HCT116 (cell line): ENCODE measurements around the gene ANKRD6. TPM values are rescaled to one million over a fixed set of nuclear protein-coding genes. Genes with fewer than 3 reads are reported as not detected.

Source experiments
- ATAC-seq: fragments of 200-7000 bp; cut with Tn5 transposase; 2 replicates; pipeline ENCODE4 v1.9.1; 2020; ENCODE audit warnings: mild to moderate bottlenecking, moderate library complexity
- BruUV-seq: library from RNA; stranded (reverse); fragments of 400-500 nt; replicated peaks from 2 replicates; lab custom pipeline; 2021; lab: Mats Ljungman, UMichigan
- CTCF ChIA-PET: fragments of 300-600 bp; sonication (Branson Sonifier 250); formaldehyde crosslinking; loops from one replicate; lab custom pipeline; 2021; ENCODE audit warnings: antibody characterized with exemption; lab: Charles Lee
- POLR2A ChIA-PET: fragments of 300-600, 350-600 bp; sonication (Branson Sonifier 250); formaldehyde crosslinking; loops from one replicate; lab custom pipeline; 2021; ENCODE audit warnings: antibody characterized with exemption; lab: Charles Lee
- RAD21 ChIA-PET, 2 experiments: fragments of 300-600 bp; sonication (Branson Sonifier 250); formaldehyde crosslinking; loops; one replicate each; lab custom pipeline; 2023; ENCODE audit warnings: low total read pairs in 2 of 2; ENCODE audit not compliant: uncharacterized antibody in 2 of 2, unreplicated experiment in 2 of 2, low non-redundant PET in 1 of 2; lab: Charles Lee
- DNase-seq: peaks from one replicate; pipeline ENCODE4 v3.0.0-alpha.2; 2010; ENCODE audit warnings: low read depth, low spot score
- H2AFZ ChIP-seq: fragments of 200-600 bp; shearing (Covaris generic), sonication (generic); 2 replicates; pipeline ENCODE4 v1.6.1; 2017; ENCODE audit warnings: low read depth, mixed run types, mixed read lengths, antibody characterized with exemption, low read length; ENCODE audit not compliant: poor library complexity, severe bottlenecking
- H3K27ac ChIP-seq: 2 replicates; pipeline ENCODE4 v1.5.1; 2012; ENCODE audit warnings: low read depth, low read length
- H3K27me3 ChIP-seq: fragments of 200-600 bp; sonication (generic); 2 replicates; pipeline ENCODE4 v1.6.1; 2016; ENCODE audit warnings: mixed run types, low read length, mixed read lengths; ENCODE audit not compliant: insufficient read depth
- H3K36me3 ChIP-seq, 2 experiments: fragments of 200-500 bp in 1 of 2; fragments of 200-600 bp in 1 of 2; sonication (Bioruptor generic) in 1 of 2; sonication (generic) in 1 of 2; 2 replicates each; pipeline versions ENCODE4 v1.5.1 to v1.6.1; 2014 to 2016; ENCODE audit warnings: low read length in 2 of 2, inconsistent platforms in 1 of 2, mixed read lengths in 1 of 2, mixed run types in 1 of 2; ENCODE audit not compliant: insufficient read depth in 2 of 2, control insufficient read depth in 1 of 2
- H3K4me1 ChIP-seq, 2 experiments: fragments of 200-600 bp in 1 of 2; sonication (generic) in 1 of 2; 2 replicates each; pipeline versions ENCODE4 v1.5.1 to v1.6.1; 2012 to 2017; ENCODE audit warnings: low read length in 2 of 2, inconsistent platforms in 1 of 2, mild to moderate bottlenecking in 1 of 2, mixed read lengths in 1 of 2, mixed run types in 1 of 2, moderate library complexity in 1 of 2; ENCODE audit not compliant: insufficient read depth in 2 of 2, control insufficient read depth in 1 of 2
- H3K4me2 ChIP-seq: fragments of 200-600 bp; sonication (generic); 2 replicates; pipeline ENCODE4 v1.6.1; 2017; ENCODE audit warnings: mixed run types, low read length, mixed read lengths
- H3K4me3 ChIP-seq, 2 experiments: fragments of 200-600 bp in 1 of 2; sonication (generic) in 1 of 2; replicated peaks in 1 of 2; 2 replicates each; pipeline ENCODE4 v1.5.1; 2011 to 2016; ENCODE audit warnings: low read length in 2 of 2, control low read depth in 1 of 2, low read depth in 1 of 2, mild to moderate bottlenecking in 1 of 2, mixed read lengths in 1 of 2, mixed run types in 1 of 2
- H3K79me2 ChIP-seq: fragments of 200-600 bp; sonication (generic); 2 replicates; pipeline ENCODE4 v1.6.1; 2017; ENCODE audit warnings: mild to moderate bottlenecking, mixed run types, low read length, moderate library complexity, mixed read lengths; ENCODE audit not compliant: insufficient read depth
- H3K9ac ChIP-seq: fragments of 200-600 bp; sonication (generic); 2 replicates; pipeline ENCODE4 v1.6.1; 2016; ENCODE audit warnings: low read length, mixed read lengths
- H3K9me2 ChIP-seq: fragments of 200-600 bp; sonication (generic), shearing (Covaris generic); 2 replicates; pipeline ENCODE4 v1.6.1; 2017; ENCODE audit warnings: mixed run types, mild to moderate bottlenecking, moderate library complexity; ENCODE audit not compliant: insufficient read depth
- H3K9me3 ChIP-seq, 2 experiments: fragments of 200-500 bp in 1 of 2; fragments of 200-600 bp in 1 of 2; sonication (Bioruptor generic) in 1 of 2; sonication (generic) in 1 of 2; 2 replicates each; pipeline ENCODE4 v1.6.1; 2014 to 2017; ENCODE audit warnings: low read length in 2 of 2, mixed read lengths in 2 of 2, inconsistent platforms in 1 of 2, low read depth in 1 of 2, mild to moderate bottlenecking in 1 of 2, mixed run types in 1 of 2, moderate library complexity in 1 of 2; ENCODE audit not compliant: control insufficient read depth in 1 of 2, insufficient read depth in 1 of 2
- H4K20me1 ChIP-seq: fragments of 200-600 bp; sonication (generic), shearing (Covaris generic); 2 replicates; pipeline ENCODE4 v1.6.1; 2017; ENCODE audit warnings: mixed run types, mild to moderate bottlenecking, moderate library complexity; ENCODE audit not compliant: insufficient read depth
- CEBPB ChIP-seq: IDR thresholded peaks from 2 replicates; pipeline ENCODE4 v1.6.1; 2012; ENCODE audit warnings: low read depth
- ELF1 ChIP-seq: IDR thresholded peaks from 2 replicates; pipeline ENCODE4 v1.6.1; 2012; ENCODE audit warnings: low read depth, borderline replicate concordance
- EZH2 ChIP-seq: fragments of 200-600 bp; sonication (generic); IDR thresholded peaks from 2 replicates; pipeline ENCODE4 v1.6.1; 2017; ENCODE audit warnings: antibody characterized with exemption, mixed run types
- EZH2phosphoT487 ChIP-seq: fragments of 200-600 bp; IDR thresholded peaks from 2 replicates; pipeline ENCODE4 v1.6.1; 2018; ENCODE audit warnings: antibody characterized with exemption, borderline replicate concordance
- JUND ChIP-seq: IDR thresholded peaks from 2 replicates; pipeline ENCODE4 v1.6.1; 2012
- POLR2AphosphoS5 ChIP-seq: IDR thresholded peaks from 2 replicates; pipeline ENCODE4 v1.6.1; 2011; ENCODE audit warnings: mild to moderate bottlenecking, low read depth, low read length, moderate library complexity
- RAD21 ChIP-seq: IDR thresholded peaks from 2 replicates; pipeline ENCODE4 v1.6.1; 2012; ENCODE audit warnings: low read depth, mild to moderate bottlenecking
- SIN3A ChIP-seq: IDR thresholded peaks from 2 replicates; pipeline ENCODE4 v1.6.1; 2012; ENCODE audit warnings: low read depth
- SP1 ChIP-seq: IDR thresholded peaks from 2 replicates; pipeline ENCODE4 v1.6.1; 2012; ENCODE audit warnings: low read depth
- SRF ChIP-seq: IDR thresholded peaks from 2 replicates; pipeline ENCODE4 v1.6.1; 2012; ENCODE audit warnings: low read depth
- TCF7L2 ChIP-seq: IDR thresholded peaks from 2 replicates; pipeline ENCODE4 v1.7.0; 2011; ENCODE audit warnings: borderline replicate concordance, inconsistent platforms; ENCODE audit not compliant: insufficient read depth, insufficient read length; ENCODE audit errors: extremely low read depth
- ZFX ChIP-seq: fragments of 450-650 bp; IDR thresholded peaks from 2 replicates; pipeline ENCODE4 v1.6.1; 2017
- ZNF274 ChIP-seq: fragments of 200-500 bp; sonication (Bioruptor generic); IDR thresholded peaks from 2 replicates; pipeline ENCODE4 v1.6.1; 2014; ENCODE audit warnings: mild to moderate bottlenecking, low read depth, low read length, inconsistent platforms
- intact Hi-C: fragments of 100-400 bp; cut with micrococcal nuclease; formaldehyde crosslinking; loops from 2 replicates; pipeline ENCODE4 v1.10.0; 2022
- total RNA-seq: library from RNA; stranded (reverse); gene quantifications from one replicate; pipeline ENCODE4 v1.2.1, GENCODE V29; 2021; ENCODE audit not compliant: unreplicated experiment
- TF ChIP-seq, protein P1 (sequence below): IDR thresholded peaks from 2 replicates; pipeline ENCODE4 v1.6.1; 2012; ENCODE audit warnings: low read depth
- TF ChIP-seq, protein P2 (sequence below): IDR thresholded peaks from 2 replicates; pipeline ENCODE4 v1.6.1; 2012
- TF ChIP-seq, protein P3 (sequence below): IDR thresholded peaks from 2 replicates; pipeline ENCODE4 v1.6.1; 2011; ENCODE audit warnings: mild to moderate bottlenecking, low read length, moderate library complexity; ENCODE audit not compliant: insufficient replicate concordance; ENCODE audit errors: extremely low read depth
- TF ChIP-seq, protein P4 (sequence below), 3 experiments: fragments of 200-600 bp in 1 of 3; sonication (generic) in 1 of 3; IDR thresholded peaks in 2 of 3; conservative IDR thresholded peaks in 1 of 3; 2 replicates each; pipeline ENCODE4 v1.5.1; 2012 to 2017; ENCODE audit warnings: low read depth in 2 of 3, low read length in 2 of 3, antibody characterized with exemption in 1 of 3, borderline replicate concordance in 1 of 3, control low read depth in 1 of 3, mild to moderate bottlenecking in 1 of 3, mixed read lengths in 1 of 3, mixed run types in 1 of 3, moderate library complexity in 1 of 3; ENCODE audit not compliant: insufficient read depth in 1 of 3
- TF ChIP-seq, protein P5 (sequence below): IDR thresholded peaks from 2 replicates; pipeline ENCODE4 v1.6.1; 2012

ANKRD6 gene
- total RNA-seq, 1 experiment from 2014 or later, result 9.9 TPM

DNA sequence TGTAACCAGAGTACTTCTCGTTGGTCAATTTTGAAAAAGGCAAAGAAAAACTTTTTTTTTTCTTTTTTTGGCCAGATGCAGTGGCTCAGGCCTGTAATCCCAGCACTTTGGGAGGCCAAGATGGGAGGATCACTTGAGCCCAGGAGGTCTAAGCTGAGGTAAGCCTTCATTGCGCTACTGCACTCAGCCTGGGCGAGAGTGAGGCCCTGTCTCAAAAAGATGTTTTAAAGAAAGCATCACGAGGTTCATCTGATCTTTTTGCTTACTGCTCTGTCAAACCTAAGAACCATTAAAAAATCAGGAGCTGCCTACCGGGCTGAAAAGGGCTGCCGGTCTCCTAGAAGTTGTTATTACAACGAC is 205.0 kb downstream of the ANKRD6 start:
- Histone ChIP-seq H3K4me1 (peaks cover 6 to 16% of the 10 kb centered on the region in 2 experiments; a peak in 3 of 4 replicates), H4K20me1 (no peaks in the 10 kb centered on the region), H3K27me3 (no peaks in the 10 kb centered on the region), H3K9me3 (no peaks in the 10 kb centered on the region), H3K4me3 (peak overlapping the region; percentile 56 to 77), H3K4me2 (peak overlapping the region; percentile 81), H2AFZ (peak overlapping the region; percentile 77), H3K79me2 (peaks cover 24% of the 10 kb centered on the region), H3K9me2 (no peaks in the 10 kb centered on the region), H3K36me3 (peaks cover 5 to 11% of the 10 kb centered on the region in 2 experiments; a peak in 2 of 4 replicates), H3K27ac (peak overlapping the region; percentile 68), H3K9ac (peak overlapping the region; percentile 75)
- no peak for TF ChIP-seq ZNF274
- no peak for TF ChIP-seq SRF
- no peak for TF ChIP-seq JUND
- TF ChIP-seq, protein P1, sequence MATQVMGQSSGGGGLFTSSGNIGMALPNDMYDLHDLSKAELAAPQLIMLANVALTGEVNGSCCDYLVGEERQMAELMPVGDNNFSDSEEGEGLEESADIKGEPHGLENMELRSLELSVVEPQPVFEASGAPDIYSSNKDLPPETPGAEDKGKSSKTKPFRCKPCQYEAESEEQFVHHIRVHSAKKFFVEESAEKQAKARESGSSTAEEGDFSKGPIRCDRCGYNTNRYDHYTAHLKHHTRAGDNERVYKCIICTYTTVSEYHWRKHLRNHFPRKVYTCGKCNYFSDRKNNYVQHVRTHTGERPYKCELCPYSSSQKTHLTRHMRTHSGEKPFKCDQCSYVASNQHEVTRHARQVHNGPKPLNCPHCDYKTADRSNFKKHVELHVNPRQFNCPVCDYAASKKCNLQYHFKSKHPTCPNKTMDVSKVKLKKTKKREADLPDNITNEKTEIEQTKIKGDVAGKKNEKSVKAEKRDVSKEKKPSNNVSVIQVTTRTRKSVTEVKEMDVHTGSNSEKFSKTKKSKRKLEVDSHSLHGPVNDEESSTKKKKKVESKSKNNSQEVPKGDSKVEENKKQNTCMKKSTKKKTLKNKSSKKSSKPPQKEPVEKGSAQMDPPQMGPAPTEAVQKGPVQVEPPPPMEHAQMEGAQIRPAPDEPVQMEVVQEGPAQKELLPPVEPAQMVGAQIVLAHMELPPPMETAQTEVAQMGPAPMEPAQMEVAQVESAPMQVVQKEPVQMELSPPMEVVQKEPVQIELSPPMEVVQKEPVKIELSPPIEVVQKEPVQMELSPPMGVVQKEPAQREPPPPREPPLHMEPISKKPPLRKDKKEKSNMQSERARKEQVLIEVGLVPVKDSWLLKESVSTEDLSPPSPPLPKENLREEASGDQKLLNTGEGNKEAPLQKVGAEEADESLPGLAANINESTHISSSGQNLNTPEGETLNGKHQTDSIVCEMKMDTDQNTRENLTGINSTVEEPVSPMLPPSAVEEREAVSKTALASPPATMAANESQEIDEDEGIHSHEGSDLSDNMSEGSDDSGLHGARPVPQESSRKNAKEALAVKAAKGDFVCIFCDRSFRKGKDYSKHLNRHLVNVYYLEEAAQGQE, result no peak
- TF ChIP-seq, protein P2, sequence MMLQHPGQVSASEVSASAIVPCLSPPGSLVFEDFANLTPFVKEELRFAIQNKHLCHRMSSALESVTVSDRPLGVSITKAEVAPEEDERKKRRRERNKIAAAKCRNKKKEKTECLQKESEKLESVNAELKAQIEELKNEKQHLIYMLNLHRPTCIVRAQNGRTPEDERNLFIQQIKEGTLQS, result no peak
- no peak for TF ChIP-seq POLR2AphosphoS5
- no peak for TF ChIP-seq CEBPB
- TF ChIP-seq, protein P3, sequence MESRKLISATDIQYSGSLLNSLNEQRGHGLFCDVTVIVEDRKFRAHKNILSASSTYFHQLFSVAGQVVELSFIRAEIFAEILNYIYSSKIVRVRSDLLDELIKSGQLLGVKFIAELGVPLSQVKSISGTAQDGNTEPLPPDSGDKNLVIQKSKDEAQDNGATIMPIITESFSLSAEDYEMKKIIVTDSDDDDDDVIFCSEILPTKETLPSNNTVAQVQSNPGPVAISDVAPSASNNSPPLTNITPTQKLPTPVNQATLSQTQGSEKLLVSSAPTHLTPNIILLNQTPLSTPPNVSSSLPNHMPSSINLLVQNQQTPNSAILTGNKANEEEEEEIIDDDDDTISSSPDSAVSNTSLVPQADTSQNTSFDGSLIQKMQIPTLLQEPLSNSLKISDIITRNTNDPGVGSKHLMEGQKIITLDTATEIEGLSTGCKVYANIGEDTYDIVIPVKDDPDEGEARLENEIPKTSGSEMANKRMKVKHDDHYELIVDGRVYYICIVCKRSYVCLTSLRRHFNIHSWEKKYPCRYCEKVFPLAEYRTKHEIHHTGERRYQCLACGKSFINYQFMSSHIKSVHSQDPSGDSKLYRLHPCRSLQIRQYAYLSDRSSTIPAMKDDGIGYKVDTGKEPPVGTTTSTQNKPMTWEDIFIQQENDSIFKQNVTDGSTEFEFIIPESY, result no peak
- no peak for TF ChIP-seq RAD21
- TF ChIP-seq, protein P4, sequence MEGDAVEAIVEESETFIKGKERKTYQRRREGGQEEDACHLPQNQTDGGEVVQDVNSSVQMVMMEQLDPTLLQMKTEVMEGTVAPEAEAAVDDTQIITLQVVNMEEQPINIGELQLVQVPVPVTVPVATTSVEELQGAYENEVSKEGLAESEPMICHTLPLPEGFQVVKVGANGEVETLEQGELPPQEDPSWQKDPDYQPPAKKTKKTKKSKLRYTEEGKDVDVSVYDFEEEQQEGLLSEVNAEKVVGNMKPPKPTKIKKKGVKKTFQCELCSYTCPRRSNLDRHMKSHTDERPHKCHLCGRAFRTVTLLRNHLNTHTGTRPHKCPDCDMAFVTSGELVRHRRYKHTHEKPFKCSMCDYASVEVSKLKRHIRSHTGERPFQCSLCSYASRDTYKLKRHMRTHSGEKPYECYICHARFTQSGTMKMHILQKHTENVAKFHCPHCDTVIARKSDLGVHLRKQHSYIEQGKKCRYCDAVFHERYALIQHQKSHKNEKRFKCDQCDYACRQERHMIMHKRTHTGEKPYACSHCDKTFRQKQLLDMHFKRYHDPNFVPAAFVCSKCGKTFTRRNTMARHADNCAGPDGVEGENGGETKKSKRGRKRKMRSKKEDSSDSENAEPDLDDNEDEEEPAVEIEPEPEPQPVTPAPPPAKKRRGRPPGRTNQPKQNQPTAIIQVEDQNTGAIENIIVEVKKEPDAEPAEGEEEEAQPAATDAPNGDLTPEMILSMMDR (IDR thresholded peaks at IDR 0.05 in 2 of 3, conservative IDR thresholded peaks at IDR 0.05 in 1 of 3; ENCODE audit: borderline replicate concordance in 1 of 3, insufficient read depth in 1 of 3, low read depth in 2 of 3, low read length in 2 of 3), result no peak
- TF ChIP-seq EZH2, result no peak
- no peak for TF ChIP-seq SP1
- TF ChIP-seq ELF1, result no peak
- TF ChIP-seq SIN3A, result no peak
- no peak for TF ChIP-seq EZH2phosphoT487
- TF ChIP-seq ZFX, result no peak
- no peak for TF ChIP-seq TCF7L2
- TF ChIP-seq, protein P5, sequence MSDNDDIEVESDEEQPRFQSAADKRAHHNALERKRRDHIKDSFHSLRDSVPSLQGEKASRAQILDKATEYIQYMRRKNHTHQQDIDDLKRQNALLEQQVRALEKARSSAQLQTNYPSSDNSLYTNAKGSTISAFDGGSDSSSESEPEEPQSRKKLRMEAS, result no peak
- ChIA-PET POLR2A (interaction anchor here (0.8 kb wide), 1 partner anchor 8 kb away, joined by 3 read pairs; no protein-coding TSS in a partner anchor), RAD21 (no interaction called here), CTCF (interaction anchor here (1.0 to 1.6 kb wide), 2 partner anchors 28 to 271 kb away, joined by 3 to 5 read pairs; no protein-coding TSS in a partner anchor)
- intact Hi-C loops, result no loop called here
- peak; percentile 21 for ATAC-seq
- no peak for DNase-seq
- BruUV-seq, result no TSS peak
